ENCODE data around the gene NDUFB8.

The NDUFB8 gene

DNA sequence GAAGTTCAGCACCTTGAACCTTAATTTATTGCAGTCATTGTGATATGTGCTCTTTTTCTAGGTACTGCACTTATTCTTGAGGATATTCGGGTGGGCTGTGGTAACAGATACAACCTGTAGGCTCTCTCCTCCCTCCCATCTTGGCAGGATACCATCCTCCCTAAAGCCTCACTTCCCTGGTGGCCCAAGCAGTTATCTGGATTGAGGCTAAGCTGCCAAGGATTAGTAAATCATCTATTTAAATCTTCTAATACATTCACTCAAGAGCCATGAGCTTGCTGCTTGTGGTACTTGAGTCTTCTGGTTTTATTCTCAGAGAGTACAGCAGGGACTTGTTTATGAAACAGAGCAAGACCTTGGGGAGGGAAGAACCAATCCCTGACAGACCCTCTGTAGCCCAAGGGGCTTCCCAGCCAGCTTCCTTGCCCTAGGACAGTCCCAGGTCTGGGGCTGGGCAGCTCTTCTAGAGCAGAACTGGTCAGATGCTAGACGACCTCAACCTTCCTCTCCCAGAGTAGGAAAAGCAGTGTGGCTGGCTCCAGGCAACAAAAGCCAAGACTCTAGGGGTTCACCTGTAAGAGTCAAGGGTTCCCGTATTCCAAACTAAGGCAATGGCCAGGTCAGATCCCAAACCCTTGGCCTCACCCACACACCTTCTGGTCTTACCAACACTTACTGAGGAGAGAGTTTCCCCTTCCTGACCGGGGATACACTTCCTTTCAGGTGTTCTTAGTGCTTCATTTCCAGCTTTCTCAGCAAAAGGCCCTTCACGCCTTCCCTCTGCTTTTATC, 45.6 kb downstream of the NDUFB8 start:
- ATAC-seq, result no peak
- no peak for TF ChIP-seq PPARA (CRISPR knock-in tag; IDR thresholded peaks at IDR 0.05; ENCODE audit: borderline replicate concordance)
- TF ChIP-seq, protein P1, sequence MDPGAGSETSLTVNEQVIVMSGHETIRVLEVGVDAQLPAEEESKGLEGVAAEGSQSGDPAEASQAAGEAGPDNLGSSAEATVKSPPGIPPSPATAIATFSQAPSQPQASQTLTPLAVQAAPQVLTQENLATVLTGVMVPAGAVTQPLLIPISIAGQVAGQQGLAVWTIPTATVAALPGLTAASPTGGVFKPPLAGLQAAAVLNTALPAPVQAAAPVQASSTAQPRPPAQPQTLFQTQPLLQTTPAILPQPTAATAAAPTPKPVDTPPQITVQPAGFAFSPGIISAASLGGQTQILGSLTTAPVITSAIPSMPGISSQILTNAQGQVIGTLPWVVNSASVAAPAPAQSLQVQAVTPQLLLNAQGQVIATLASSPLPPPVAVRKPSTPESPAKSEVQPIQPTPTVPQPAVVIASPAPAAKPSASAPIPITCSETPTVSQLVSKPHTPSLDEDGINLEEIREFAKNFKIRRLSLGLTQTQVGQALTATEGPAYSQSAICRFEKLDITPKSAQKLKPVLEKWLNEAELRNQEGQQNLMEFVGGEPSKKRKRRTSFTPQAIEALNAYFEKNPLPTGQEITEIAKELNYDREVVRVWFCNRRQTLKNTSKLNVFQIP (CRISPR knock-in tag; IDR thresholded peaks at IDR 0.05; ENCODE audit: borderline replicate concordance, low read depth), result no peak
- no peak for TF ChIP-seq ZFP30 (CRISPR knock-in tag; IDR thresholded peaks at IDR 0.05)
- no peak for TF ChIP-seq ZNF565 (CRISPR knock-in tag; conservative IDR thresholded peaks at IDR 0.05; ENCODE audit: low read depth)
- TF ChIP-seq GLIS3 (CRISPR knock-in tag; IDR thresholded peaks at IDR 0.05), result no peak
- no peak for TF ChIP-seq ZNF8 (CRISPR knock-in tag; IDR thresholded peaks at IDR 0.05)
- no peak for TF ChIP-seq BACH2 (CRISPR knock-in tag; IDR thresholded peaks at IDR 0.05; ENCODE audit: borderline replicate concordance)

DNA sequence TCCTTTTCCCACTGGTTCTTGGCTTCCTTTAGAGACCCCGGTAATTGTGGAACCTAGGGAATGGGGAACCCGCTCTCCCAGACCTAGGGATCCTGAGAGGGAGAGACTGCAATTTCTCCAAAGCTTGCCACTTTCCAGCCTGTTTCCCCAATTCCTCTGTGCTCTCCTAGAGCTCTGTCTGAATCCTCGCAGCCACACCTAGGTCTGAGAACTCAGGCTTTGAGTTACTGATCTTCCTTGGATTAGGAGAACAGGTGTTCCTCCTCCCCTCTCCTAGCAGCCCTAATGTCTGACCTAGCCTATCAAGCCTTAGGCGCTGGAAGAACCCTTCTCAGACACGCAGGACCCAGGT, 46.9 kb downstream of the NDUFB8 start:
- TF ChIP-seq GLIS3 (CRISPR knock-in tag; IDR thresholded peaks at IDR 0.05) (no peak), BACH2 (CRISPR knock-in tag; IDR thresholded peaks at IDR 0.05; ENCODE audit: borderline replicate concordance) (no peak), ZNF70 (CRISPR knock-in tag; IDR thresholded peaks at IDR 0.05) (no peak), ZC3H10 (CRISPR knock-in tag; IDR thresholded peaks at IDR 0.05) (no peak), ZFP30 (CRISPR knock-in tag; IDR thresholded peaks at IDR 0.05) (no peak), TOX (CRISPR knock-in tag; IDR thresholded peaks at IDR 0.05; ENCODE audit: borderline replicate concordance) (no peak), TCF4 (CRISPR knock-in tag; IDR thresholded peaks at IDR 0.05; ENCODE audit: borderline replicate concordance) (no peak), CSDC2 (CRISPR knock-in tag; IDR thresholded peaks at IDR 0.05) (no peak), ISL1 (CRISPR knock-in tag; IDR thresholded peaks at IDR 0.05) (no peak), OSR1 (CRISPR knock-in tag; IDR thresholded peaks at IDR 0.05) (no peak), ZFP3 (CRISPR knock-in tag; IDR thresholded peaks at IDR 0.05) (no peak), ZNF8 (CRISPR knock-in tag; IDR thresholded peaks at IDR 0.05) (no peak), ESRRG (CRISPR knock-in tag; IDR thresholded peaks at IDR 0.05) (no peak), SNAI2 (CRISPR knock-in tag; IDR thresholded peaks at IDR 0.05) (no peak)
- TF ChIP-seq, protein P2, sequence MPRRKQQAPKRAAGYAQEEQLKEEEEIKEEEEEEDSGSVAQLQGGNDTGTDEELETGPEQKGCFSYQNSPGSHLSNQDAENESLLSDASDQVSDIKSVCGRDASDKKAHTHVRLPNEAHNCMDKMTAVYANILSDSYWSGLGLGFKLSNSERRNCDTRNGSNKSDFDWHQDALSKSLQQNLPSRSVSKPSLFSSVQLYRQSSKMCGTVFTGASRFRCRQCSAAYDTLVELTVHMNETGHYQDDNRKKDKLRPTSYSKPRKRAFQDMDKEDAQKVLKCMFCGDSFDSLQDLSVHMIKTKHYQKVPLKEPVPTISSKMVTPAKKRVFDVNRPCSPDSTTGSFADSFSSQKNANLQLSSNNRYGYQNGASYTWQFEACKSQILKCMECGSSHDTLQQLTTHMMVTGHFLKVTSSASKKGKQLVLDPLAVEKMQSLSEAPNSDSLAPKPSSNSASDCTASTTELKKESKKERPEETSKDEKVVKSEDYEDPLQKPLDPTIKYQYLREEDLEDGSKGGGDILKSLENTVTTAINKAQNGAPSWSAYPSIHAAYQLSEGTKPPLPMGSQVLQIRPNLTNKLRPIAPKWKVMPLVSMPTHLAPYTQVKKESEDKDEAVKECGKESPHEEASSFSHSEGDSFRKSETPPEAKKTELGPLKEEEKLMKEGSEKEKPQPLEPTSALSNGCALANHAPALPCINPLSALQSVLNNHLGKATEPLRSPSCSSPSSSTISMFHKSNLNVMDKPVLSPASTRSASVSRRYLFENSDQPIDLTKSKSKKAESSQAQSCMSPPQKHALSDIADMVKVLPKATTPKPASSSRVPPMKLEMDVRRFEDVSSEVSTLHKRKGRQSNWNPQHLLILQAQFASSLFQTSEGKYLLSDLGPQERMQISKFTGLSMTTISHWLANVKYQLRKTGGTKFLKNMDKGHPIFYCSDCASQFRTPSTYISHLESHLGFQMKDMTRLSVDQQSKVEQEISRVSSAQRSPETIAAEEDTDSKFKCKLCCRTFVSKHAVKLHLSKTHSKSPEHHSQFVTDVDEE (CRISPR knock-in tag; IDR thresholded peaks at IDR 0.05), result no peak
- TF ChIP-seq, protein P3, sequence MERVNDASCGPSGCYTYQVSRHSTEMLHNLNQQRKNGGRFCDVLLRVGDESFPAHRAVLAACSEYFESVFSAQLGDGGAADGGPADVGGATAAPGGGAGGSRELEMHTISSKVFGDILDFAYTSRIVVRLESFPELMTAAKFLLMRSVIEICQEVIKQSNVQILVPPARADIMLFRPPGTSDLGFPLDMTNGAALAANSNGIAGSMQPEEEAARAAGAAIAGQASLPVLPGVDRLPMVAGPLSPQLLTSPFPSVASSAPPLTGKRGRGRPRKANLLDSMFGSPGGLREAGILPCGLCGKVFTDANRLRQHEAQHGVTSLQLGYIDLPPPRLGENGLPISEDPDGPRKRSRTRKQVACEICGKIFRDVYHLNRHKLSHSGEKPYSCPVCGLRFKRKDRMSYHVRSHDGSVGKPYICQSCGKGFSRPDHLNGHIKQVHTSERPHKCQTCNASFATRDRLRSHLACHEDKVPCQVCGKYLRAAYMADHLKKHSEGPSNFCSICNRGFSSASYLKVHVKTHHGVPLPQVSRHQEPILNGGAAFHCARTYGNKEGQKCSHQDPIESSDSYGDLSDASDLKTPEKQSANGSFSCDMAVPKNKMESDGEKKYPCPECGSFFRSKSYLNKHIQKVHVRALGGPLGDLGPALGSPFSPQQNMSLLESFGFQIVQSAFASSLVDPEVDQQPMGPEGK (CRISPR knock-in tag; IDR thresholded peaks at IDR 0.05; ENCODE audit: borderline replicate concordance), result no peak
- TF ChIP-seq, protein P4, sequence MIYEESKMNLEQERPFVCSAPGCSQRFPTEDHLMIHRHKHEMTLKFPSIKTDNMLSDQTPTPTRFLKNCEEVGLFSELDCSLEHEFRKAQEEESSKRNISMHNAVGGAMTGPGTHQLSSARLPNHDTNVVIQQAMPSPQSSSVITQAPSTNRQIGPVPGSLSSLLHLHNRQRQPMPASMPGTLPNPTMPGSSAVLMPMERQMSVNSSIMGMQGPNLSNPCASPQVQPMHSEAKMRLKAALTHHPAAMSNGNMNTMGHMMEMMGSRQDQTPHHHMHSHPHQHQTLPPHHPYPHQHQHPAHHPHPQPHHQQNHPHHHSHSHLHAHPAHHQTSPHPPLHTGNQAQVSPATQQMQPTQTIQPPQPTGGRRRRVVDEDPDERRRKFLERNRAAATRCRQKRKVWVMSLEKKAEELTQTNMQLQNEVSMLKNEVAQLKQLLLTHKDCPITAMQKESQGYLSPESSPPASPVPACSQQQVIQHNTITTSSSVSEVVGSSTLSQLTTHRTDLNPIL (CRISPR knock-in tag; IDR thresholded peaks at IDR 0.05; ENCODE audit: low read depth), result no peak
- TF ChIP-seq, protein P5, sequence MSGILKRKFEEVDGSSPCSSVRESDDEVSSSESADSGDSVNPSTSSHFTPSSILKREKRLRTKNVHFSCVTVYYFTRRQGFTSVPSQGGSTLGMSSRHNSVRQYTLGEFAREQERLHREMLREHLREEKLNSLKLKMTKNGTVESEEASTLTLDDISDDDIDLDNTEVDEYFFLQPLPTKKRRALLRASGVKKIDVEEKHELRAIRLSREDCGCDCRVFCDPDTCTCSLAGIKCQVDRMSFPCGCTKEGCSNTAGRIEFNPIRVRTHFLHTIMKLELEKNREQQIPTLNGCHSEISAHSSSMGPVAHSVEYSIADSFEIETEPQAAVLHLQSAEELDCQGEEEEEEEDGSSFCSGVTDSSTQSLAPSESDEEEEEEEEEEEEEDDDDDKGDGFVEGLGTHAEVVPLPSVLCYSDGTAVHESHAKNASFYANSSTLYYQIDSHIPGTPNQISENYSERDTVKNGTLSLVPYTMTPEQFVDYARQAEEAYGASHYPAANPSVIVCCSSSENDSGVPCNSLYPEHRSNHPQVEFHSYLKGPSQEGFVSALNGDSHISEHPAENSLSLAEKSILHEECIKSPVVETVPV (CRISPR knock-in tag; IDR thresholded peaks at IDR 0.05), result no peak
- ATAC-seq, result peak; percentile 1

All from SK-N-SH treated with all-trans-retinoic acid at 6 μM for 48 hours (cell line).